ENCODE data around the gene VPS72. TPM values are rescaled to one million over a fixed set of nuclear protein-coding genes. Genes with fewer than 3 reads are reported as not detected.

Gene VPS72
- total and polyA plus RNA-seq, 9 of the 15 experiments (the other 6 are each of a cell fraction or from before 2014, with no cell fraction given) = 7.2 to 131 (median 75.7) TPM

DNA sequence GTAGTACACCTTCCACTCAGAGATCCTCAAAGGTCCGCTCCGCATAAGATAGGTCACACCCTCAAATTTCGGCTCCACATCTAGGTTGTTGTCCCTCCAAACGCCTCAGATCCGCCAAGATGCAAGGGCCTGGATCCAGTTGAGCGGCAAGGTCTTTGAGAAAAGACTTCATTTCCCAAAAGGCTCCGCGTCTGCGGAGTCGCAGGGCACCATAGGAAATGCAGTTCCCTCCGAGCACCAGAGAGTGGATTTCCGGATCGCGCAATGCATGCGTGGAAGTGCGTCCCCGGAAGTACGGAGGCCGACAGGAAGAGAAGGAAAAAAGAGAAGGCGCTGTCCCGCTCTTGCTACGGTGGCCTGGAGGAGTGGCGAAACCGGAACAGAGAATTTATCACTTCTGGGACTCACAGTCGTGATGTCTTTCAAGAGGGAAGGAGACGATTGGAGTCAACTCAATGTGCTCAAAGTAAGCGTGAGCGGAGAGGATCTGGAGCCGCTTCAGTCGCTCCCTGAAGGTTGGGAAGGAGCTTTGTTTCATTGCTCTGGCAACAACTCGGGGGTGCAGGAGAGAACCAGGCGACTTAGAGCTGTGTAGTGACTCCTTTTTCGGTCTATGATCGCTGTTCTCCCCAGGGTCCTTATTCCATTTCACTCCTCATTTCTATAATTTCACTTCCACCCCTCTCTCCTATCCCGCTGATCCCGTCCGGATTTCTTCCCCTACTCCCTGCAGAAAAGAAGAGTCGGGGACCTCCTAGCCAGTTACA is 24.1 kb downstream of the VPS72 start, which contains the start of the genes LYSMD1 and SCNM1 (continued):
- TF ChIP-seq, protein P1, sequence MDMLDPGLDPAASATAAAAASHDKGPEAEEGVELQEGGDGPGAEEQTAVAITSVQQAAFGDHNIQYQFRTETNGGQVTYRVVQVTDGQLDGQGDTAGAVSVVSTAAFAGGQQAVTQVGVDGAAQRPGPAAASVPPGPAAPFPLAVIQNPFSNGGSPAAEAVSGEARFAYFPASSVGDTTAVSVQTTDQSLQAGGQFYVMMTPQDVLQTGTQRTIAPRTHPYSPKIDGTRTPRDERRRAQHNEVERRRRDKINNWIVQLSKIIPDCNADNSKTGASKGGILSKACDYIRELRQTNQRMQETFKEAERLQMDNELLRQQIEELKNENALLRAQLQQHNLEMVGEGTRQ (CRISPR knock-in tag; IDR thresholded peaks at IDR 0.05) = no peak
- TF ChIP-seq, protein P2, sequence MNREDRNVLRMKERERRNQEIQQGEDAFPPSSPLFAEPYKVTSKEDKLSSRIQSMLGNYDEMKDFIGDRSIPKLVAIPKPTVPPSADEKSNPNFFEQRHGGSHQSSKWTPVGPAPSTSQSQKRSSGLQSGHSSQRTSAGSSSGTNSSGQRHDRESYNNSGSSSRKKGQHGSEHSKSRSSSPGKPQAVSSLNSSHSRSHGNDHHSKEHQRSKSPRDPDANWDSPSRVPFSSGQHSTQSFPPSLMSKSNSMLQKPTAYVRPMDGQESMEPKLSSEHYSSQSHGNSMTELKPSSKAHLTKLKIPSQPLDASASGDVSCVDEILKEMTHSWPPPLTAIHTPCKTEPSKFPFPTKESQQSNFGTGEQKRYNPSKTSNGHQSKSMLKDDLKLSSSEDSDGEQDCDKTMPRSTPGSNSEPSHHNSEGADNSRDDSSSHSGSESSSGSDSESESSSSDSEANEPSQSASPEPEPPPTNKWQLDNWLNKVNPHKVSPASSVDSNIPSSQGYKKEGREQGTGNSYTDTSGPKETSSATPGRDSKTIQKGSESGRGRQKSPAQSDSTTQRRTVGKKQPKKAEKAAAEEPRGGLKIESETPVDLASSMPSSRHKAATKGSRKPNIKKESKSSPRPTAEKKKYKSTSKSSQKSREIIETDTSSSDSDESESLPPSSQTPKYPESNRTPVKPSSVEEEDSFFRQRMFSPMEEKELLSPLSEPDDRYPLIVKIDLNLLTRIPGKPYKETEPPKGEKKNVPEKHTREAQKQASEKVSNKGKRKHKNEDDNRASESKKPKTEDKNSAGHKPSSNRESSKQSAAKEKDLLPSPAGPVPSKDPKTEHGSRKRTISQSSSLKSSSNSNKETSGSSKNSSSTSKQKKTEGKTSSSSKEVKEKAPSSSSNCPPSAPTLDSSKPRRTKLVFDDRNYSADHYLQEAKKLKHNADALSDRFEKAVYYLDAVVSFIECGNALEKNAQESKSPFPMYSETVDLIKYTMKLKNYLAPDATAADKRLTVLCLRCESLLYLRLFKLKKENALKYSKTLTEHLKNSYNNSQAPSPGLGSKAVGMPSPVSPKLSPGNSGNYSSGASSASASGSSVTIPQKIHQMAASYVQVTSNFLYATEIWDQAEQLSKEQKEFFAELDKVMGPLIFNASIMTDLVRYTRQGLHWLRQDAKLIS (CRISPR knock-in tag; IDR thresholded peaks at IDR 0.05) = no peak
- TF ChIP-seq NFIC (IDR thresholded peaks at IDR 0.05) (no peak), GABPB2 (CRISPR knock-in tag; conservative IDR thresholded peaks at IDR 0.05) (no peak), TRIM28 (IDR thresholded peaks at IDR 0.05) (0 out of 2 replicates have a peak, but pooled peaks have one; percentile 13), DDX20 (tag; IDR thresholded peaks at IDR 0.05; ENCODE audit: low read depth) (peak; percentile 28; the same call in 1 of the 2 replicates), ETV6 (IDR thresholded peaks at IDR 0.05; ENCODE audit: borderline replicate concordance in 1 of 2, low read depth in 2 of 2, low read length in 1 of 2) (peak; percentile 80 to 84; a peak in 2 of 4 replicates), ETV6 (CRISPR knock-in tag; IDR thresholded peaks at IDR 0.05; ENCODE audit: borderline replicate concordance) (no peak), ZNF253 (CRISPR knock-in tag; conservative IDR thresholded peaks at IDR 0.05) (no peak), EWSR1 (IDR thresholded peaks at IDR 0.05; ENCODE audit: borderline replicate concordance, low read depth, partially characterized antibody) (no peak), ZNF212 (CRISPR knock-in tag; IDR thresholded peaks at IDR 0.05) (no peak), TAF7 (tag; IDR thresholded peaks at IDR 0.05) (0 out of 2 replicates have a peak, but pooled peaks have one; percentile 11), GABPA (tag; conservative IDR thresholded peaks at IDR 0.05; ENCODE audit: low read depth) (peak; percentile 98), PYGO2 (tag; IDR thresholded peaks at IDR 0.05) (no peak), NONO (IDR thresholded peaks at IDR 0.05; ENCODE audit: low read depth in 2 of 2, low read length in 1 of 2) (no peak), TCFL5 (CRISPR knock-in tag; conservative IDR thresholded peaks at IDR 0.05) (no peak)
- TF ChIP-seq, protein P3, sequence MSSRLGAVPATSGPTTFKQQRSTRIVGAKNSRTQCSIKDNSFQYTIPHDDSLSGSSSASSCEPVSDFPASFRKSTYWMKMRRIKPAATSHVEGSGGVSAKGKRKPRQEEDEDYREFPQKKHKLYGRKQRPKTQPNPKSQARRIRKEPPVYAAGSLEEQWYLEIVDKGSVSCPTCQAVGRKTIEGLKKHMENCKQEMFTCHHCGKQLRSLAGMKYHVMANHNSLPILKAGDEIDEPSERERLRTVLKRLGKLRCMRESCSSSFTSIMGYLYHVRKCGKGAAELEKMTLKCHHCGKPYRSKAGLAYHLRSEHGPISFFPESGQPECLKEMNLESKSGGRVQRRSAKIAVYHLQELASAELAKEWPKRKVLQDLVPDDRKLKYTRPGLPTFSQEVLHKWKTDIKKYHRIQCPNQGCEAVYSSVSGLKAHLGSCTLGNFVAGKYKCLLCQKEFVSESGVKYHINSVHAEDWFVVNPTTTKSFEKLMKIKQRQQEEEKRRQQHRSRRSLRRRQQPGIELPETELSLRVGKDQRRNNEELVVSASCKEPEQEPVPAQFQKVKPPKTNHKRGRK (tag; IDR thresholded peaks at IDR 0.05) = no peak
- TF ChIP-seq, protein P4, sequence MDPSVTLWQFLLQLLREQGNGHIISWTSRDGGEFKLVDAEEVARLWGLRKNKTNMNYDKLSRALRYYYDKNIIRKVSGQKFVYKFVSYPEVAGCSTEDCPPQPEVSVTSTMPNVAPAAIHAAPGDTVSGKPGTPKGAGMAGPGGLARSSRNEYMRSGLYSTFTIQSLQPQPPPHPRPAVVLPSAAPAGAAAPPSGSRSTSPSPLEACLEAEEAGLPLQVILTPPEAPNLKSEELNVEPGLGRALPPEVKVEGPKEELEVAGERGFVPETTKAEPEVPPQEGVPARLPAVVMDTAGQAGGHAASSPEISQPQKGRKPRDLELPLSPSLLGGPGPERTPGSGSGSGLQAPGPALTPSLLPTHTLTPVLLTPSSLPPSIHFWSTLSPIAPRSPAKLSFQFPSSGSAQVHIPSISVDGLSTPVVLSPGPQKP (CRISPR knock-in tag; IDR thresholded peaks at IDR 0.05) = no peak
- TF ChIP-seq, protein P5, sequence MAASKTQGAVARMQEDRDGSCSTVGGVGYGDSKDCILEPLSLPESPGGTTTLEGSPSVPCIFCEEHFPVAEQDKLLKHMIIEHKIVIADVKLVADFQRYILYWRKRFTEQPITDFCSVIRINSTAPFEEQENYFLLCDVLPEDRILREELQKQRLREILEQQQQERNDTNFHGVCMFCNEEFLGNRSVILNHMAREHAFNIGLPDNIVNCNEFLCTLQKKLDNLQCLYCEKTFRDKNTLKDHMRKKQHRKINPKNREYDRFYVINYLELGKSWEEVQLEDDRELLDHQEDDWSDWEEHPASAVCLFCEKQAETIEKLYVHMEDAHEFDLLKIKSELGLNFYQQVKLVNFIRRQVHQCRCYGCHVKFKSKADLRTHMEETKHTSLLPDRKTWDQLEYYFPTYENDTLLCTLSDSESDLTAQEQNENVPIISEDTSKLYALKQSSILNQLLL (CRISPR knock-in tag; IDR thresholded peaks at IDR 0.05; ENCODE audit: borderline replicate concordance) = no peak

Measured in K562 (cell line).